HEK293 (cell line): ENCODE data around the gene C2CD2.

ENCODE experiments used
- CTCF ChIA-PET: fragments of 350-600 bp; formaldehyde crosslinking; extraction: SDS; loops from one replicate; lab custom pipeline; 2021; ENCODE audit warnings: antibody characterized with exemption; lab: Yijun Ruan, JAX
- POLR2A ChIA-PET: fragments of 300-600 bp; formaldehyde crosslinking; extraction: SDS; loops from one replicate; lab custom pipeline; 2020; ENCODE audit warnings: antibody characterized with exemption, inconsistent platforms; lab: Yijun Ruan, JAX
- H3K27ac ChIP-seq: fragments of 200-500 bp; sonication (Bioruptor generic); 2 replicates; pipeline ENCODE4 v1.5.1; 2014; ENCODE audit warnings: low read depth, low read length, control low read depth, inconsistent platforms; ENCODE audit errors: extremely low read depth
- H3K36me3 ChIP-seq, 2 experiments: fragments of 200-500 bp in 1 of 2; sonication (Bioruptor generic) in 1 of 2; 1 replicate in 1 of 2; 2 replicates in 1 of 2; pipeline ENCODE4 v1.5.1; 2014 to 2017; ENCODE audit warnings: inconsistent platforms in 2 of 2, low read length in 2 of 2; ENCODE audit not compliant: control insufficient read depth in 2 of 2, insufficient read depth in 1 of 2
- H3K4me1 ChIP-seq: fragments of 200-500 bp; sonication (Bioruptor generic); 2 replicates; pipeline ENCODE4 v1.5.1; 2014; ENCODE audit warnings: mild to moderate bottlenecking, low read length, inconsistent platforms; ENCODE audit not compliant: control insufficient read depth, insufficient read depth
- H3K4me3 ChIP-seq: 2 replicates; pipeline ENCODE4 v1.5.1; 2011; ENCODE audit warnings: low read depth, mild to moderate bottlenecking, control low read depth, low read length, moderate library complexity
- H3K9me3 ChIP-seq: fragments of 200-500 bp; sonication (Bioruptor generic); 2 replicates; pipeline ENCODE4 v1.5.1; 2014; ENCODE audit warnings: low read depth, low read length, inconsistent platforms; ENCODE audit not compliant: control insufficient read depth, insufficient read depth
- EGR2 ChIP-seq: fragments of 450-650 bp; formaldehyde crosslinking; IDR thresholded peaks from 2 replicates; pipeline ENCODE4 v1.5.1; 2016; ENCODE audit warnings: low read depth, missing biosample characterization, missing genetic modification characterization
- REPIN1 ChIP-seq: fragments of 450-650 bp; formaldehyde crosslinking; IDR thresholded peaks from 2 replicates; pipeline ENCODE4 v1.5.1; 2017; ENCODE audit warnings: missing biosample characterization, missing genetic modification characterization, low read depth
- ZBTB11 ChIP-seq: fragments of 450-650 bp; formaldehyde crosslinking; conservative IDR thresholded peaks from 2 replicates; pipeline ENCODE4 v1.5.1; 2016; ENCODE audit warnings: low read depth, missing biosample characterization, missing genetic modification characterization
- ZBTB7A ChIP-seq: fragments of 450-650 bp; formaldehyde crosslinking; IDR thresholded peaks from 2 replicates; pipeline ENCODE4 v1.5.1; 2016; ENCODE audit warnings: low read depth, missing biosample characterization, missing genetic modification characterization
- ZFHX2 ChIP-seq: fragments of 450-650 bp; formaldehyde crosslinking; conservative IDR thresholded peaks from 2 replicates; pipeline ENCODE4 v1.5.1; 2016; ENCODE audit warnings: missing biosample characterization, missing genetic modification characterization
- ZNF133 ChIP-seq: fragments of 450-650 bp; formaldehyde crosslinking; IDR thresholded peaks from 2 replicates; pipeline ENCODE4 v1.5.1; 2016; ENCODE audit warnings: missing biosample characterization, missing genetic modification characterization
- ZNF157 ChIP-seq: fragments of 450-650 bp; formaldehyde crosslinking; IDR thresholded peaks from 2 replicates; pipeline ENCODE4 v1.5.1; 2016; ENCODE audit warnings: missing biosample characterization, missing genetic modification characterization
- ZNF18 ChIP-seq: fragments of 450-650 bp; formaldehyde crosslinking; IDR thresholded peaks from 2 replicates; pipeline ENCODE4 v1.5.1; 2016; ENCODE audit warnings: missing biosample characterization, missing genetic modification characterization
- ZNF280C ChIP-seq: fragments of 450-650 bp; formaldehyde crosslinking; IDR thresholded peaks from 2 replicates; pipeline ENCODE4 v1.5.1; 2016; ENCODE audit warnings: missing biosample characterization, missing genetic modification characterization
- ZNF530 ChIP-seq: fragments of 450-650 bp; formaldehyde crosslinking; IDR thresholded peaks from 2 replicates; pipeline ENCODE4 v1.5.1; 2016; ENCODE audit warnings: low read depth, missing biosample characterization, missing genetic modification characterization
- ZNF837 ChIP-seq: fragments of 450-650 bp; formaldehyde crosslinking; IDR thresholded peaks from 2 replicates; pipeline ENCODE4 v1.5.1; 2016; ENCODE audit warnings: missing biosample characterization, missing genetic modification characterization

Gene C2CD2

GRCh38 chr21:41861255-41861654, 92.6 kb downstream of the C2CD2 start:
- no peak for TF ChIP-seq ZNF133 (tag by site-specific recombination)
- peak; percentile 90 for TF ChIP-seq EGR2
- peak; percentile 54 for TF ChIP-seq ZFHX2 (tag by site-specific recombination)
- TF ChIP-seq ZBTB11 (tag by site-specific recombination), result peak; percentile 95
- Histone ChIP-seq H3K4me3 (no peak overlapping the region), H3K36me3 (peaks cover 0 to 24% of the 10 kb centered on the region in 2 experiments; a peak in 1 of 3 replicates), H3K4me1 (peaks cover 4% of the 10 kb centered on the region), H3K27ac (no peak overlapping the region), H3K9me3 (no peaks in the 10 kb centered on the region)
- CTCF ChIA-PET, result interaction anchor here (0.5 to 1.0 kb wide), 2 partner anchors 11 to 251 kb away, joined by 3 to 4 read pairs; no protein-coding TSS in a partner anchor
- POLR2A ChIA-PET, result no interaction called here

GRCh38 chr21:41859297-41859980, 94.4 kb downstream of the C2CD2 start:
- POLR2A ChIA-PET, result interaction anchor here (0.7 kb wide), 1 partner anchor 16 kb away, joined by 3 read pairs; no protein-coding TSS in a partner anchor
- Histone ChIP-seq H3K4me1 (peaks cover 4% of the 10 kb centered on the region), H3K9me3 (no peaks in the 10 kb centered on the region), H3K4me3 (no peak overlapping the region), H3K36me3 (peaks cover 0 to 37% of the 10 kb centered on the region in 2 experiments; a peak in 1 of 3 replicates), H3K27ac (no peak overlapping the region)
- TF ChIP-seq REPIN1 (tag by site-specific recombination) (no peak), ZNF280C (tag by site-specific recombination) (no peak), ZNF18 (tag by site-specific recombination) (no peak), ZBTB7A (tag by site-specific recombination) (no peak), ZNF157 (tag by site-specific recombination) (no peak), ZNF837 (tag by site-specific recombination) (no peak), ZNF530 (tag by site-specific recombination) (no peak)
- CTCF ChIA-PET, result interaction anchor here (0.6 kb wide), 1 partner anchor 575 kb away, joined by 4 read pairs; no protein-coding TSS in a partner anchor
